Gastrocnemius medialis (tissue), 4 donors: Measurements from ENCODE around the gene GABBR2.

ENCODE experiments used
- CTCF ChIP-seq, 5 experiments: fragments of 450-650 bp in 3 of 5; fragments of 200-600 bp in 2 of 5; sonication (generic) in 2 of 5; IDR thresholded peaks in 4 of 5; conservative IDR thresholded peaks in 1 of 5; 1 replicate in 4 of 5; 2 replicates in 1 of 5; pipeline ENCODE4 v1.5.1; 2016 to 2019; ENCODE audit warnings: antibody characterized with exemption in 5 of 5, mild to moderate bottlenecking in 3 of 5, moderate library complexity in 3 of 5
- POLR2A ChIP-seq, 2 donors: fragments of 450-650 bp; IDR thresholded peaks; one replicate each; pipeline ENCODE4 v1.6.1; 2017; ENCODE audit warnings: antibody characterized with exemption in 2 of 2, mild to moderate bottlenecking in 2 of 2, moderate library complexity in 2 of 2

GRCh38 chr9:98702835-98703380 lies 5.8 kb downstream of the GABBR2 start:
- TF ChIP-seq CTCF (IDR thresholded peaks at IDR 0.05 in 4 of 5, conservative IDR thresholded peaks at IDR 0.05 in 1 of 5) (no peak), POLR2A (IDR thresholded peaks at IDR 0.05) (no peak)
